Heart left ventricle (tissue), 16 donors: ENCODE measurements around the gene CLIC6. TPM values are rescaled to one million over a fixed set of nuclear protein-coding genes. Genes with fewer than 3 reads are reported as not detected.

Source experiments
- ATAC-seq, 4 donors: fragments of 200-7000 bp; cut with Tn5 transposase; one replicate each; pipeline ENCODE4 v1.9.1; 2020 to 2022; ENCODE audit warnings: moderate library complexity in 4 of 4, mild to moderate bottlenecking in 3 of 4, moderate number of reproducible peaks in 1 of 4
- DNase-seq, 5 donors: peaks; one replicate each; pipeline ENCODE4 v3.0.0-alpha.2; 2020
- H3K27ac ChIP-seq, 12 donors: fragments of 200-600 bp; sonication (generic) in 4 of 12; one replicate each; pipeline versions ENCODE4 v1.5.0 to v1.8.0; 2016 to 2022; ENCODE audit warnings: mild to moderate bottlenecking in 2 of 12
- H3K27me3 ChIP-seq, 9 donors: fragments of 200-600 bp; sonication (generic) in 2 of 9; one replicate each; pipeline versions ENCODE4 v1.5.1 to v1.8.0; 2016 to 2022; ENCODE audit warnings: mild to moderate bottlenecking in 3 of 9
- H3K36me3 ChIP-seq, 9 donors: fragments of 200-600 bp; sonication (generic) in 2 of 9; one replicate each; pipeline versions ENCODE4 v1.5.0 to v1.8.0; 2018 to 2022; ENCODE audit warnings: mild to moderate bottlenecking in 2 of 9
- H3K4me1 ChIP-seq, 12 donors: fragments of 200-600 bp; sonication (generic) in 4 of 12; one replicate each; pipeline versions ENCODE4 v1.5.0 to v1.8.0; 2016 to 2022; ENCODE audit warnings: mild to moderate bottlenecking in 3 of 12
- H3K4me3 ChIP-seq, 12 donors: fragments of 200-600 bp; sonication (generic) in 4 of 12; one replicate each; pipeline versions ENCODE4 v1.5.0 to v1.8.0; 2017 to 2022; ENCODE audit warnings: mild to moderate bottlenecking in 9 of 12, moderate library complexity in 4 of 12
- H3K9me3 ChIP-seq, 12 donors: fragments of 200-600 bp; sonication (generic) in 4 of 12; one replicate each; pipeline versions ENCODE4 v1.5.0 to v1.8.0; 2016 to 2022; ENCODE audit warnings: mild to moderate bottlenecking in 1 of 12
- POLR2A ChIP-seq, 2 donors: fragments of 450-650 bp; IDR thresholded peaks; one replicate each; pipeline ENCODE4 v1.6.1; 2017; ENCODE audit warnings: antibody characterized with exemption in 2 of 2, mild to moderate bottlenecking in 2 of 2, moderate library complexity in 2 of 2
- WGBS, 4 donors: extraction: QIAGEN DNeasy Blood & Tissue Kit in 2 of 4; methylation state at CpG; one replicate each; pipeline versions ENCODE4 v1.1.5 to v1.1.7; 2013 to 2018; 5-methylcytosine and 5-hydroxymethylcytosine counted together
- intact Hi-C, 10 donors: fragments of 100-400 bp; cut with DNase I; formaldehyde crosslinking; loops; one replicate each; pipeline versions ENCODE4 v1.11.1 to v1.14.2; 2022
- polyA plus RNA-seq, 2 donors: library from polyadenylated mRNA; stranded (reverse); fragments of 200-250 nt; gene quantifications; one replicate each; pipeline ENCODE4 v1.2.3, GENCODE V29; 2013
- total RNA-seq, 9 donors: library from RNA; depleted of rRNA in 2 of 9; stranded (reverse); fragments of >200 nt in 2 of 9; fragmentation: NEBNext Ultra II Directional in 3 of 9; extraction: Animal tissue kit (Norgen Biotek cat#: 25700) in 3 of 9; gene quantifications; one replicate each; pipeline versions ENCODE4 v1.1.0 to v1.2.4, GENCODE V29; 2016 to 2023
- TF ChIP-seq, protein P1 (sequence below), 12 donors: fragments of 200-600 bp; sonication (generic) in 4 of 12; IDR thresholded peaks; one replicate each; pipeline versions ENCODE4 v1.5.0 to v1.8.0; 2018 to 2022; ENCODE audit warnings: antibody characterized with exemption in 12 of 12, mild to moderate bottlenecking in 5 of 12
- donor health status: ischemic (EF 13 %, LVEDD 7.1; RV severe dilation, severe dysfunction).
- donor health status: healthy with polysubstance abuse.
- donor health status: DM: no; HTN: yes; CAD: no.
- donor health status: DM: no; HTN: no; CAD: no.
- donor health status: ischemic (EF 25% LVEDD 6.9; RV normal size, moderate dysfunction).
- donor health status: ischemic (EF 25% LVEDD 5.7; RV mildly dilated, moderate dysfunction).
- donor health status: healthy.
- donor health status: DM: yes; HTN: yes; CAD: no.
- donor health status: ischemic (EF 35%, LVEDD 5.7; RV mildly dilated, moderate dysfunction).
- donor health status: nonischemic (EF 11% LVEDD 7.7; RV severe dilation, severe dysfunction).
- donor health status: DM: yes; HTN: yes; CAD: no.
- donor health status: PGD.
- donor health status: ischemic (EF 29% LVEDD 5.4; RV normal size, mild dysfunction).
- donor health status: nonischemic (EF 23%, LVEDD 6.1; RV moderate dilation, normal function).

Gene CLIC6
- total and polyA plus RNA-seq, 11 donors = 2.6 to 15.7 (median 7.5) TPM

DNA sequence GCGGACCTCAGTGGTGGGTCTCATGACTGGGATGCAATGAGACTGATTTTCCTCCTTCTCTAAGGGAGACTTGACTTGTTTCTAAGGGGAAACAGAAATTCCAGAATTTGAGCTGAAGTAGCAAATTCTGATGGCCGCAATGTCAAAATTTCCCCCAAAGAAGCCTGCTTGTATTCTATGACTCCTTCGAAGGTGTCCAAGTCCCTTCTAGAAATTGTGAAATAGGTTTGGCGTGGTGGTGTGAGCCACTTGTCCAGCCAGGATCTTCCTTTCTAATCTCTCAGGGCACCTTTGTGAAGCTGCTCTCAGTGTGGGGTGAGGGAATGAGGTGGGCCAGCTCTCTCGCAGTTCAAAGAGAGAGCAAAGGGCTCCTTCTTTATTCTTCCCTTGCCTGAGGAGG is 19.9 kb downstream of the CLIC6 start:
- H3K4me1 ChIP-seq = peaks cover 0 to 15% (median 0%) of the 10 kb centered on the region in 12 donors
- DNase-seq = no peak
- H3K4me3 ChIP-seq = no peak overlapping the region
- no peaks in the 10 kb centered on the region for H3K36me3 ChIP-seq
- intact Hi-C loops = loop anchor here in 3 of 10 donors (5.0 kb wide), 2 partner anchors 1254 to 1339 kb away; no protein-coding TSS in a partner anchor
- H3K27ac ChIP-seq = no peak overlapping the region
- no peak for ATAC-seq
- H3K9me3 ChIP-seq = no peaks in the 10 kb centered on the region
- WGBS, 4 donors = 90 to 93% (median 91%) methylated on average over 5 of the region's 5 CpGs
- H3K27me3 ChIP-seq = no peaks in the 10 kb centered on the region
- TF ChIP-seq, protein P1, sequence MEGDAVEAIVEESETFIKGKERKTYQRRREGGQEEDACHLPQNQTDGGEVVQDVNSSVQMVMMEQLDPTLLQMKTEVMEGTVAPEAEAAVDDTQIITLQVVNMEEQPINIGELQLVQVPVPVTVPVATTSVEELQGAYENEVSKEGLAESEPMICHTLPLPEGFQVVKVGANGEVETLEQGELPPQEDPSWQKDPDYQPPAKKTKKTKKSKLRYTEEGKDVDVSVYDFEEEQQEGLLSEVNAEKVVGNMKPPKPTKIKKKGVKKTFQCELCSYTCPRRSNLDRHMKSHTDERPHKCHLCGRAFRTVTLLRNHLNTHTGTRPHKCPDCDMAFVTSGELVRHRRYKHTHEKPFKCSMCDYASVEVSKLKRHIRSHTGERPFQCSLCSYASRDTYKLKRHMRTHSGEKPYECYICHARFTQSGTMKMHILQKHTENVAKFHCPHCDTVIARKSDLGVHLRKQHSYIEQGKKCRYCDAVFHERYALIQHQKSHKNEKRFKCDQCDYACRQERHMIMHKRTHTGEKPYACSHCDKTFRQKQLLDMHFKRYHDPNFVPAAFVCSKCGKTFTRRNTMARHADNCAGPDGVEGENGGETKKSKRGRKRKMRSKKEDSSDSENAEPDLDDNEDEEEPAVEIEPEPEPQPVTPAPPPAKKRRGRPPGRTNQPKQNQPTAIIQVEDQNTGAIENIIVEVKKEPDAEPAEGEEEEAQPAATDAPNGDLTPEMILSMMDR (IDR thresholded peaks at IDR 0.05) = no peak
- no peak for TF ChIP-seq POLR2A (IDR thresholded peaks at IDR 0.05)

DNA sequence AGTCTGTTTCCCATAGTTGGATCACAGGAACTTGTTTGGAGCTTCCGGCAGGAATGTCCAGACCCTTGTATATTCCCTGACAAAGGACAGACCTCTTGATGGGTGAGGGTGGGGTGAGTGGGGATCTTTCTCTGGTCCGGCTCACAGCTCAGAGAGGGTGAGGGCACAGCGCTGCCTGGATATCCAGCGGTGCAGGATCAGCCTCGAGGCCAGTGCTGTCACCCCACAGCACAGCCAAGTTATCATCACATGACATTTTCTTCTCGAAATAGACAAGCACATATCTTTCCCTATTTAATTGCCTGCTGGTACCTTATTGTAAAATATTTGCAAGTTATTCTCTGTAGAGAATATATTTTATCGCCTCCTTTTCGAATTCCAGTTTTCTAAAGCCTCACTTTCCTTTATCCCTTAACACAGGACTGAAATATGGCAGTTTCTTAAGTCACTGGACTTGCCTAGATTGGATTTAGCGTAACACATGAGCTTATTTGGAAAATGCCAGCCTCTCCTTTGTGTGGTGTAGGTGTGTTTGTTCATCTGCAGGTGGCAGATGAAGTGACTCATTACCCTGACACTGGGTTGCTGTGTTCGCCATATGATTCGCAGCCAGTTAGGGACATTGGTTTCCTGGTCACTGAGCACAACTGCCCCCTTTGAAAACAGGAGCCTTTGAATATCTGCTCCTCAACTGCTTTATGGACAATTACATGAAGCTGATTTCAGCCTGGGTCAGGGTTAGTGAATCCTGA is 21.4 kb downstream of the CLIC6 start:
- DNase-seq (no peak), ATAC-seq (peak; percentile 35 to 82 (median 68))

DNA sequence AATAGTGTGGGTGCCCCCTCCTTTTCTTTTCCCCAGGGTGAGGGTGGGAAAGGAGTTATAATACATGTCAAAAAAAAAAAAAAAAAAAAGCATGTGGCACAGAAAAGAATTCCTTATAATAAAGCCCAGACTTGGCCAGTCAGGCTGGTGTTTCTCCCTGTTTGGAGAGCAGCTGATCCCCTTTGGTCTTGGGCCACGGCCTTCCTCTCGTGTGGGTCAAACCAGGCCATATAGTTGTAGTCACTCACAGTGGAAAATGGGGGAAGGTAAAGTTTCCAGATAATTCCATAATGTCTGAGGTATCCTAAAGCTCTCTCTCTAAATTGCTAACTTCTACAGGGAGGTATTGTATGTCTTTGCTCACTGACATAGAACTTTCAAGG is 22.0 kb downstream of the CLIC6 start:
- intact Hi-C loops = loop anchor here in 3 of 10 donors (2.0 to 10.0 kb wide), 5 partner anchors 64 to 1422 kb away; no protein-coding TSS in a partner anchor

More for the DNA sequence above, 21.4 kb downstream of the CLIC6 start:
- WGBS, 4 donors = 50 to 76% (median 61%) methylated on average over 11 of the region's 11 CpGs
- Histone ChIP-seq H3K4me3 (no peak overlapping the region), H3K4me1 (peaks cover 0 to 15% (median 0%) of the 10 kb centered on the region in 12 donors), H3K36me3 (no peaks in the 10 kb centered on the region), H3K27ac (peak overlapping the region in 2 of 12 donors; percentile 0 to 8), H3K9me3 (peaks cover 0 to 9% (median 0%) of the 10 kb centered on the region in 12 donors), H3K27me3 (no peaks in the 10 kb centered on the region)
- intact Hi-C loops = loop anchor here in 3 of 10 donors (2.0 to 10.0 kb wide), 5 partner anchors 65 to 1422 kb away; no protein-coding TSS in a partner anchor
- TF ChIP-seq, protein P1 (IDR thresholded peaks at IDR 0.05) = no peak
- TF ChIP-seq POLR2A (IDR thresholded peaks at IDR 0.05) = no peak

More for the DNA sequence above, 22.0 kb downstream of the CLIC6 start:
- no peak for TF ChIP-seq POLR2A (IDR thresholded peaks at IDR 0.05)
- TF ChIP-seq, protein P1 (IDR thresholded peaks at IDR 0.05) = no peak
- Histone ChIP-seq H3K36me3 (no peaks in the 10 kb centered on the region), H3K27ac (peak overlapping the region in 1 of 12 donors; percentile 0), H3K4me3 (no peak overlapping the region), H3K27me3 (no peaks in the 10 kb centered on the region), H3K4me1 (peaks cover 0 to 15% (median 0%) of the 10 kb centered on the region in 12 donors), H3K9me3 (peaks cover 0 to 9% (median 0%) of the 10 kb centered on the region in 12 donors)
- ATAC-seq = peak in 3 of 4 donors; percentile 27 to 73 (median 65)
- no peak for DNase-seq
- WGBS, 4 donors = 27 to 40% (median 32%) methylated on average over 2 of the region's 2 CpGs
